SU-DHL-6 (cell line): ENCODE data around the gene TNFRSF12A.

ENCODE experiments used
- H2AFZ ChIP-seq: fragments of 200-600 bp; sonication (generic); 2 replicates; pipeline ENCODE4 v1.6.1; 2014; ENCODE audit warnings: low read depth, mild to moderate bottlenecking, moderate library complexity, mixed read lengths, antibody characterized with exemption, low read length; ENCODE audit not compliant: severe bottlenecking
- H3F3A ChIP-seq: fragments of 200-600 bp; shearing (Covaris generic); 2 replicates; pipeline ENCODE4 v1.6.0; 2016; ENCODE audit warnings: antibody characterized with exemption, mild to moderate bottlenecking; ENCODE audit not compliant: insufficient read depth
- H3K27ac ChIP-seq: fragments of 200-600 bp; sonication (generic); 2 replicates; pipeline ENCODE4 v1.5.1; 2016; ENCODE audit warnings: low read depth, mild to moderate bottlenecking, low read length, moderate library complexity, mixed read lengths
- H3K27me3 ChIP-seq: fragments of 200-600 bp; sonication (generic), shearing (Covaris generic); 2 replicates; pipeline ENCODE4 v1.6.0; 2014; ENCODE audit warnings: mild to moderate bottlenecking, low read length
- H3K36me3 ChIP-seq: fragments of 200-600 bp; sonication (generic); 2 replicates; pipeline ENCODE4 v1.6.1; 2014; ENCODE audit warnings: mild to moderate bottlenecking, low read length, mixed read lengths
- H3K4me2 ChIP-seq: fragments of 300-600, 200-600 bp; shearing (Covaris generic), sonication (generic); 2 replicates; pipeline ENCODE4 v1.6.0; 2014; ENCODE audit warnings: low read length, low read depth, mild to moderate bottlenecking; ENCODE audit not compliant: poor library complexity, severe bottlenecking
- H3K4me3 ChIP-seq: fragments of 200-600 bp; sonication (generic); 2 replicates; pipeline ENCODE4 v1.5.1; 2014; ENCODE audit warnings: antibody characterized with exemption, low read length, mild to moderate bottlenecking, mixed read lengths; ENCODE audit not compliant: insufficient read depth, poor library complexity, severe bottlenecking
- H3K79me2 ChIP-seq: fragments of 200-600 bp; sonication (generic); 2 replicates; pipeline ENCODE4 v1.6.1; 2014; ENCODE audit warnings: mild to moderate bottlenecking, low read length, moderate library complexity; ENCODE audit not compliant: insufficient read depth
- H3K9ac ChIP-seq: fragments of 200-600 bp; sonication (generic); 2 replicates; pipeline ENCODE4 v1.7.0; 2014; ENCODE audit warnings: mild to moderate bottlenecking, low read length
- H3K9me2 ChIP-seq: fragments of 200-600 bp; sonication (generic); replicated peaks from 2 replicates; pipeline ENCODE4 v1.6.1; 2014; ENCODE audit warnings: low read length; ENCODE audit not compliant: insufficient read depth
- H3K9me3 ChIP-seq: fragments of 200-600 bp; sonication (generic); 2 replicates; pipeline ENCODE4 v1.6.1; 2014; ENCODE audit warnings: low read length, mixed read lengths; ENCODE audit not compliant: insufficient read depth
- H4K20me1 ChIP-seq: fragments of 200-600 bp; sonication (generic); 2 replicates; pipeline ENCODE4 v1.6.1; 2014; ENCODE audit warnings: low read depth, mild to moderate bottlenecking, antibody characterized with exemption, low read length, moderate library complexity, mixed read lengths
- CTCF ChIP-seq: fragments of 200-600 bp; sonication (generic); IDR thresholded peaks from one replicate; pipeline ENCODE4 v1.5.1; 2017; ENCODE audit warnings: antibody characterized with exemption, mild to moderate bottlenecking, low read length, moderate library complexity; ENCODE audit not compliant: insufficient read depth, poor library complexity, severe bottlenecking
- EZH2phosphoT487 ChIP-seq: fragments of 200-600 bp; sonication (generic), shearing (Covaris generic); conservative IDR thresholded peaks from 2 replicates; pipeline ENCODE4 v1.6.1; 2018; ENCODE audit warnings: mild to moderate bottlenecking, antibody characterized with exemption, low read length, moderate library complexity, mixed read lengths

Gene TNFRSF12A

GRCh38 chr16:2987833-2988232 is 32.3 kb upstream of the TNFRSF12A start:
- H2AFZ ChIP-seq, result no peak overlapping the region
- H3K9me3 ChIP-seq, result no peaks in the 10 kb centered on the region
- TF ChIP-seq EZH2phosphoT487 (no peak), CTCF (no peak)
- H3K4me3 ChIP-seq, result no peak overlapping the region
- no peak overlapping the region for H3K9ac ChIP-seq
- no peaks in the 10 kb centered on the region for H3K9me2 ChIP-seq
- H3F3A ChIP-seq, result peaks cover 7% of the 10 kb centered on the region
- H3K4me2 ChIP-seq, result no peak overlapping the region
- no peaks in the 10 kb centered on the region for H4K20me1 ChIP-seq
- H3K36me3 ChIP-seq, result no peaks in the 10 kb centered on the region
- no peaks in the 10 kb centered on the region for H3K79me2 ChIP-seq
- no peak overlapping the region for H3K27ac ChIP-seq
- no peaks in the 10 kb centered on the region for H3K27me3 ChIP-seq

GRCh38 chr16:2988590-2989099 is 31.5 kb upstream of the TNFRSF12A start:
- no peak overlapping the region for H3K4me2 ChIP-seq
- H3K27ac ChIP-seq, result no peak overlapping the region
- no peaks in the 10 kb centered on the region for H3K36me3 ChIP-seq
- no peaks in the 10 kb centered on the region for H3K79me2 ChIP-seq
- H3K4me3 ChIP-seq, result no peak overlapping the region
- no peaks in the 10 kb centered on the region for H4K20me1 ChIP-seq
- no peak overlapping the region for H2AFZ ChIP-seq
- no peaks in the 10 kb centered on the region for H3K27me3 ChIP-seq
- H3F3A ChIP-seq, result no peaks in the 10 kb centered on the region
- H3K9ac ChIP-seq, result no peak overlapping the region
- no peak for TF ChIP-seq CTCF
- TF ChIP-seq EZH2phosphoT487, result no peak
- H3K9me2 ChIP-seq, result no peaks in the 10 kb centered on the region
- H3K9me3 ChIP-seq, result no peaks in the 10 kb centered on the region

GRCh38 chr16:2990891-2991290 is 29.3 kb upstream of the TNFRSF12A start:
- H3K79me2 ChIP-seq, result no peaks in the 10 kb centered on the region
- H3K4me2 ChIP-seq, result no peak overlapping the region
- H3K27me3 ChIP-seq, result no peaks in the 10 kb centered on the region

More at GRCh38 chr16:2990891-2991290, 29.3 kb upstream of the TNFRSF12A start:
- Histone ChIP-seq H3K36me3 (no peaks in the 10 kb centered on the region), H3K4me3 (no peak overlapping the region), H3K9me2 (no peaks in the 10 kb centered on the region), H4K20me1 (no peaks in the 10 kb centered on the region), H3K9ac (no peak overlapping the region), H3K9me3 (no peaks in the 10 kb centered on the region), H3F3A (no peaks in the 10 kb centered on the region), H2AFZ (no peak overlapping the region), H3K27ac (no peak overlapping the region)
- TF ChIP-seq CTCF (no peak), EZH2phosphoT487 (no peak)
